ENCODE measurements around the gene DNMT3L. TPM values are rescaled to one million over a fixed set of nuclear protein-coding genes. Genes with fewer than 3 reads are reported as not detected.
A peak's percentile ranks its signal among the peaks of the same experiment; 100 is the strongest.
"Not testable (repeated sequence)": the region's sequence is repeated elsewhere in the genome, so short reads cannot be mapped to it uniquely, and the experiment has no call there.

DNMT3L gene
- not detected for total RNA-seq
- polyA plus RNA-seq (ENCODE audit: insufficient read depth in 1 of 8, insufficient read length in 8 of 8, low replicate concordance in 1 of 8) = not detected
- long read RNA-seq, donor 1 = 0 reads
- long read RNA-seq, donor 2 = 0 reads
- long read RNA-seq, donor 3 = 0 reads
- long read RNA-seq, donor 4 = 0 reads
- long read RNA-seq, donor 5 = 0 reads
- long read RNA-seq, donor 6 = 0 reads
- long read RNA-seq, donor 7 = 0 reads
- long read RNA-seq, donor 8 = 0 reads
- long read RNA-seq, donor 9 = 0 reads
- long read RNA-seq, donor 10 = 0 reads
- long read RNA-seq, donor 11 = 0 reads

GRCh38 chr21:44261675-44262295 lies at the start of gene DNMT3L:
Gene DNMT3L (minus strand): TSS chr21:44261897. CDS start chr21:44261259, 638 bp downstream.
- no peaks in the 10 kb centered on the region for H3K36me3 ChIP-seq (ENCODE audit: control insufficient read depth, insufficient read depth, low read length)
- H3K27ac ChIP-seq (ENCODE audit: low read length) = no peak within 1 kb of the TSS
- H3K9me3 ChIP-seq (replicated peaks; ENCODE audit: control insufficient read depth, low read depth, low read length) = no peaks in the 10 kb centered on the region
- H3K4me1 ChIP-seq (ENCODE audit: control insufficient read depth, insufficient read depth, low read length) = no peaks in the 10 kb centered on the region
- no peak for DNase-seq
- H3K4me3 ChIP-seq (ENCODE audit: low read length) = no peak within 1 kb of the TSS
- WGBS (ENCODE audit: insufficient coverage) = 75% methylated on average over 10 of the region's 19 CpGs
- H3K27me3 ChIP-seq (ENCODE audit: control insufficient read depth, insufficient read depth, low read length) = peaks cover 7% of the 10 kb centered on the region

- Histone ChIP-seq H3K4me1 (ENCODE audit: control insufficient read depth, insufficient read depth, low read length) (peaks cover 4% of the 10 kb centered on the region), H3K36me3 (ENCODE audit: control insufficient read depth, insufficient read depth, low read length) (peaks cover 78% of the 10 kb centered on the region), H3K27ac (ENCODE audit: low read length) (no peak overlapping the region), H3K27me3 (ENCODE audit: control insufficient read depth, insufficient read depth, low read length) (no peaks in the 10 kb centered on the region), H3K4me3 (ENCODE audit: low read length) (no peak overlapping the region), H3K9me3 (replicated peaks; ENCODE audit: control insufficient read depth, low read depth, low read length) (no peaks in the 10 kb centered on the region)
- 89% methylated on average over 16 of the region's 28 CpGs for WGBS (ENCODE audit: insufficient coverage)
- DNase-seq = no peak
Measured at GRCh38 chr21:44310628-44311507, 49.2 kb upstream of the DNMT3L start.

GRCh38 chr21:44306936-44307704 lies 45.4 kb upstream of the DNMT3L start:
- H3K4me3 ChIP-seq (ENCODE audit: low read length) = no peak overlapping the region
- 87% methylated on average over 12 of the region's 21 CpGs for WGBS (ENCODE audit: insufficient coverage)
- H3K9me3 ChIP-seq (replicated peaks; ENCODE audit: control insufficient read depth, low read depth, low read length) = no peaks in the 10 kb centered on the region
- peaks cover 48% of the 10 kb centered on the region for H3K36me3 ChIP-seq (ENCODE audit: control insufficient read depth, insufficient read depth, low read length)
- H3K4me1 ChIP-seq (ENCODE audit: control insufficient read depth, insufficient read depth, low read length) = peaks cover 27% of the 10 kb centered on the region
- DNase-seq = no peak
- no peaks in the 10 kb centered on the region for H3K27me3 ChIP-seq (ENCODE audit: control insufficient read depth, insufficient read depth, low read length)
- H3K27ac ChIP-seq (ENCODE audit: low read length) = no peak overlapping the region

DNA sequence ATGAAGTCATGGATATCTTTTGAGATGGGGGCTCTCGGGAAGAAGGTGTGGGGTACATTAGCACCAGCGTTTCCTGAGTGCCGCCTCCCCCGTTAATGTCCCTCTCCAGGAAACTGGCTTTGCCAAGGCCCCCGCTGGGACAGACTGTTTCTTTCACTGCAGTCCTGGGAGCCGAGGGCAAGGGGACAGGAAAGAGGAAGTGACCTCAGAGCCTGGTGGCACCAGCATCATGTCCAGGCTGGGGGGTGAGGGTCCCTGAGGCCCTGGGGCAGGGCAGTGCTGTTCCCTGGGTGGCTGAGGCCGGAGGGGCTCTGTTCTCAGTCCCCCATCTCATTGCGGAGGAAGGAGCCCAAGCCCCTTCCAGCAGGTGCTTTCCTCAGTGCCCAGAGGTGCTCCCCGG lies 44.0 kb upstream of the DNMT3L start:
- Histone ChIP-seq H3K27me3 (ENCODE audit: control insufficient read depth, insufficient read depth, low read length) (no peaks in the 10 kb centered on the region), H3K4me1 (ENCODE audit: control insufficient read depth, insufficient read depth, low read length) (peaks cover 41% of the 10 kb centered on the region), H3K9me3 (replicated peaks; ENCODE audit: control insufficient read depth, low read depth, low read length) (no peaks in the 10 kb centered on the region), H3K36me3 (ENCODE audit: control insufficient read depth, insufficient read depth, low read length) (peaks cover 34% of the 10 kb centered on the region), H3K4me3 (ENCODE audit: low read length) (no peak overlapping the region), H3K27ac (ENCODE audit: low read length) (no peak overlapping the region)
- WGBS (ENCODE audit: insufficient coverage) = 71% methylated on average over 7 of the region's 9 CpGs
- no peak for DNase-seq

DNA sequence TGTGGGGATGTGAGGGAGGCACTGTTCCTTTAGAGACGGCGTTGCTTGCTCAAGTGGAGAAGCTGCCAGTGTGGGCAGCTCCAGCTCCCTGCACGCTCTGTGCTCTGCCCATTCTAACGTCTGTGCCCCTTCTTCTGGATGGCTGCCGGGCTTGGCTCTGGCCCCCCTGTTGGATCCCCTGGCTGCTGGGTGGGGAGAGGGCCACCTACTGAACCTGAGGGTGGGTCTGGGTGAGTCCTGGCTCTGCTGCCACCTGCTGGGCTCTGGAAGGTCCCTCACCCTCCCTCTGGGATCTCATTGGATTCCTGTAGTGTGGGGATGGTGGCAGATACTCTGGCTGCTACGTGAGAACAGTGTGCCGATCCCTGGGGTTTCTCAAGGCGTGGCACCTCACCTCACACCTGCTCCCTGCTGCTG lies 43.2 kb upstream of the DNMT3L start:
- no peaks in the 10 kb centered on the region for H3K9me3 ChIP-seq (replicated peaks; ENCODE audit: control insufficient read depth, low read depth, low read length)
- 44% methylated on average over 8 of the region's 8 CpGs for WGBS (ENCODE audit: insufficient coverage)
- peaks cover 43% of the 10 kb centered on the region for H3K4me1 ChIP-seq (ENCODE audit: control insufficient read depth, insufficient read depth, low read length)
- no peaks in the 10 kb centered on the region for H3K27me3 ChIP-seq (ENCODE audit: control insufficient read depth, insufficient read depth, low read length)
- no peak for DNase-seq
- no peak overlapping the region for H3K27ac ChIP-seq (ENCODE audit: low read length)
- H3K4me3 ChIP-seq (ENCODE audit: low read length) = no peak overlapping the region
- H3K36me3 ChIP-seq (ENCODE audit: control insufficient read depth, insufficient read depth, low read length) = peaks cover 26% of the 10 kb centered on the region

GRCh38 chr21:44304011-44304616 lies 42.4 kb upstream of the DNMT3L start:
- Histone ChIP-seq H3K27ac (ENCODE audit: low read length) (no peak overlapping the region), H3K27me3 (ENCODE audit: control insufficient read depth, insufficient read depth, low read length) (no peaks in the 10 kb centered on the region), H3K9me3 (replicated peaks; ENCODE audit: control insufficient read depth, low read depth, low read length) (no peaks in the 10 kb centered on the region), H3K36me3 (ENCODE audit: control insufficient read depth, insufficient read depth, low read length) (peaks cover 23% of the 10 kb centered on the region), H3K4me1 (ENCODE audit: control insufficient read depth, insufficient read depth, low read length) (peaks cover 47% of the 10 kb centered on the region), H3K4me3 (ENCODE audit: low read length) (no peak overlapping the region)
- no peak for DNase-seq
- WGBS (ENCODE audit: insufficient coverage) = 36% methylated on average over 3 of the region's 16 CpGs

DNA sequence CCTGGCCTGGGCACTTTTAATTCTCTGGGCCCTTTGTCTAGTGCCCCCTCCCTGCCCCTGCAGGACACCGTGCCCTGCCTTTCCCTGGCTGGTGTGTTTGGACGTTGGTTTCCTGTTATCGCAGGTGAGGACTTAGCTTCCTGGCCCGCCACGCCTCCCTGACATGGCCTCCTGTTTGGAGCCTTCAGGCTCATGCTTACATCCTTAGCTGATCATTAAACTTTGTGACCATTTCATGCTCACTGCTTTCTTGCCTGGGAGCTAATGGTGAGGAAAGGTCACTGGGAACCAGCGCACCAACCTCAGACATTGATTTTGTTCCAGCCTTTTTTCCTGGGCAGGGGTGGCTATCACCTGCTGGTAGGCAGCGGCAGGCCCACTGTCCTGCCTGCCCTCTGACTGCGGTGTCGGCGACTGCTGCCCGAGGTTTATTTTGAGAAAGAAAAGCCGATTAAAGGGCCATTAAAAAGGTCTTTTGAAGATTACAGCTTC lies 41.8 kb upstream of the DNMT3L start:
- Histone ChIP-seq H3K27me3 (ENCODE audit: control insufficient read depth, insufficient read depth, low read length) (no peaks in the 10 kb centered on the region), H3K4me3 (ENCODE audit: low read length) (no peak overlapping the region), H3K9me3 (replicated peaks; ENCODE audit: control insufficient read depth, low read depth, low read length) (no peaks in the 10 kb centered on the region), H3K36me3 (ENCODE audit: control insufficient read depth, insufficient read depth, low read length) (peaks cover 19% of the 10 kb centered on the region), H3K27ac (ENCODE audit: low read length) (no peak overlapping the region), H3K4me1 (ENCODE audit: control insufficient read depth, insufficient read depth, low read length) (peaks cover 49% of the 10 kb centered on the region)
- no peak for DNase-seq
- WGBS (ENCODE audit: insufficient coverage) = 78% methylated on average over 7 of the region's 12 CpGs

- 92% methylated on average over 14 of the region's 23 CpGs for WGBS (ENCODE audit: insufficient coverage)
- H3K27ac ChIP-seq (ENCODE audit: low read length); DNase-seq; H3K4me3 ChIP-seq (ENCODE audit: low read length); H3K9me3 ChIP-seq (replicated peaks; ENCODE audit: control insufficient read depth, low read depth, low read length); H3K27me3 ChIP-seq (ENCODE audit: control insufficient read depth, insufficient read depth, low read length): not testable (repeated sequence)
- peaks cover 13% of the 10 kb centered on the region for H3K36me3 ChIP-seq (ENCODE audit: control insufficient read depth, insufficient read depth, low read length)
- H3K4me1 ChIP-seq (ENCODE audit: control insufficient read depth, insufficient read depth, low read length) = peaks cover 50% of the 10 kb centered on the region
Measured at GRCh38 chr21:44302573-44303401, 41.1 kb upstream of the DNMT3L start.

DNA sequence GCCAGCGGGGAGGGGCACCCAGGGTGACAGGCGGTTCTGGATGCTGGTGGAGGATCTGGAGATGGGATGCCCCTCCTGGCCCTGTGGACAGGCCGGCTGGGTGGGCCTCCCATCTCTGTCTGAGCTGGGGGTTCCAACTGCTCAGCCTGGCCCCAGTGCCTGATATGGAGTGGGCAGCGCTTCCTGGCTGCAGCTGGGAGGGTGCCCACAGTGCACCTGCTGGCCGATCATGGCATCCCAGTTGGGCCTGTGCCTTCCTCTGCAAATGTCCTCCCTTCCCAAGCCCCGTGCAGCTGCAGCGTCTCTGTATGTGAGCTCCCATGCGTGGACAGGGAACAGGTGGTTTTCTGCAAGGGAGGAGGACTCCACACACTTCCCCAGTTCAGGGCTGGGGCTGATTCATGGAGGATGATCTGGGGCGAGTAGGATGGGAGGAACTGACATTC lies 40.3 kb upstream of the DNMT3L start:
- no peaks in the 10 kb centered on the region for H3K27me3 ChIP-seq (ENCODE audit: control insufficient read depth, insufficient read depth, low read length)
- H3K4me1 ChIP-seq (ENCODE audit: control insufficient read depth, insufficient read depth, low read length) = peaks cover 56% of the 10 kb centered on the region
- peak; percentile 83 for DNase-seq
- H3K27ac ChIP-seq (ENCODE audit: low read length) = peak overlapping the region; percentile 25
- no peak overlapping the region for H3K4me3 ChIP-seq (ENCODE audit: low read length)
- no peaks in the 10 kb centered on the region for H3K9me3 ChIP-seq (replicated peaks; ENCODE audit: control insufficient read depth, low read depth, low read length)
- peaks cover 5% of the 10 kb centered on the region for H3K36me3 ChIP-seq (ENCODE audit: control insufficient read depth, insufficient read depth, low read length)
- WGBS (ENCODE audit: insufficient coverage) = 68% methylated on average over 5 of the region's 9 CpGs

All from muscle of leg (tissue), 16 donors.